ENCODE results near the gene TMEM132A. TPM values are rescaled to one million over a fixed set of nuclear protein-coding genes. Genes with fewer than 3 reads are reported as not detected.
A peak's percentile ranks its signal among the peaks of the same experiment; 100 is the strongest.

TMEM132A gene
- total RNA-seq, 1 donor from 2014 or later: 34.0 TPM

GRCh38 chr11:60978546-60979380 is 54.5 kb downstream of the TMEM132A start:
- Histone ChIP-seq H3K4me1 (no peaks in the 10 kb centered on the region), H4K20me1 (ENCODE audit: low read depth) (no peaks in the 10 kb centered on the region), H2AFZ (replicated peaks) (no peak overlapping the region), H3K9me3 (ENCODE audit: low read depth) (no peaks in the 10 kb centered on the region), H3K79me2 (ENCODE audit: low read depth) (no peaks in the 10 kb centered on the region), H3K36me3 (no peaks in the 10 kb centered on the region), H3K27me3 (no peaks in the 10 kb centered on the region), H3K27ac (no peak overlapping the region), H3K4me2 (no peak overlapping the region), H3F3A (ENCODE audit: low read depth) (no peaks in the 10 kb centered on the region), H3K9ac (no peak overlapping the region), H3K4me3 (no peak overlapping the region)
- peaks cover 20% of the 10 kb centered on the region for H3K4me1 Mint-ChIP-seq
- H3K27ac Mint-ChIP-seq: no peak overlapping the region
- H3K9me3 Mint-ChIP-seq: no peaks in the 10 kb centered on the region
- no peaks in the 10 kb centered on the region for H3K36me3 Mint-ChIP-seq
- DNase-seq (ENCODE audit: low spot score): no peak
- peaks cover 2% of the 10 kb centered on the region for H3K27me3 Mint-ChIP-seq (ENCODE audit: insufficient read depth, low read depth)
- no peak overlapping the region for H3K4me3 Mint-ChIP-seq
- no peak for TF ChIP-seq EZH2 (IDR thresholded peaks at IDR 0.05)
- no peak for TF ChIP-seq CTCF (IDR thresholded peaks at IDR 0.05)
- TF ChIP-seq EZH2phosphoT487 (IDR thresholded peaks at IDR 0.05): no peak

DNA sequence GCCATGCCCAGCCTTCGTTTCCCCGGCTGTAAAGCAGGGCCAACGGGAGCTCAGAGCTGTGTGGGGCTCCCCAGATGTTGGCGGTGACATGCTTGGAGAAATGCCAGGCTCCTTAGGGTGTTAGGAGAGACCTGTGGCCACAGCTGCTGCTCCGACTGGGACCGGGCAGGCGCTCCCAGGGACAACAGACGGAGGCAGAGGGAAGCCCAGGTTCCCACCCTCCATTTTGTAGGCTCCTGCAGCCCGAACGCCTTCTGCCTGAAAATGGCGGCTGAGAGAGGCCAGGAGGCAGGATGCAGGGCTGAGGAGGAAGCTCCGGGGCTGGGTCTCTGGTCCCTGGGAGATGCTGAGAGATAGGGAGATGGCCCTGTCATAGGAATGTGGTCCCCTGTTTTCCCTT is 57.3 kb downstream of the TMEM132A start:
- peaks cover 13% of the 10 kb centered on the region for H3K4me1 Mint-ChIP-seq
- H3K27me3 Mint-ChIP-seq (ENCODE audit: insufficient read depth, low read depth): peaks cover 2% of the 10 kb centered on the region
- Histone ChIP-seq H3K27me3 (no peaks in the 10 kb centered on the region), H3K9me3 (ENCODE audit: low read depth) (no peaks in the 10 kb centered on the region), H3K27ac (no peak overlapping the region), H3K4me3 (no peak overlapping the region), H3K4me1 (no peaks in the 10 kb centered on the region), H3K79me2 (ENCODE audit: low read depth) (no peaks in the 10 kb centered on the region), H3K4me2 (no peak overlapping the region), H4K20me1 (ENCODE audit: low read depth) (no peaks in the 10 kb centered on the region), H3K9ac (no peak overlapping the region), H3K36me3 (no peaks in the 10 kb centered on the region), H2AFZ (replicated peaks) (no peak overlapping the region), H3F3A (ENCODE audit: low read depth) (no peaks in the 10 kb centered on the region)
- H3K4me3 Mint-ChIP-seq: no peak overlapping the region
- H3K36me3 Mint-ChIP-seq: no peaks in the 10 kb centered on the region
- TF ChIP-seq CTCF (IDR thresholded peaks at IDR 0.05): no peak
- no peak for TF ChIP-seq EZH2 (IDR thresholded peaks at IDR 0.05)
- no peak for TF ChIP-seq EZH2phosphoT487 (IDR thresholded peaks at IDR 0.05)
- no peaks in the 10 kb centered on the region for H3K9me3 Mint-ChIP-seq
- no peak overlapping the region for H3K27ac Mint-ChIP-seq
- DNase-seq (ENCODE audit: low spot score): no peak

GRCh38 chr11:60982184-60982583 is 57.9 kb downstream of the TMEM132A start:
- H3K4me1 ChIP-seq: no peaks in the 10 kb centered on the region
- no peaks in the 10 kb centered on the region for H3K36me3 ChIP-seq
- H3K79me2 ChIP-seq (ENCODE audit: low read depth): no peaks in the 10 kb centered on the region
- H3K4me3 ChIP-seq: no peak overlapping the region
- H3K27ac ChIP-seq: no peak overlapping the region
- H3F3A ChIP-seq (ENCODE audit: low read depth): no peaks in the 10 kb centered on the region
- no peaks in the 10 kb centered on the region for H3K27me3 ChIP-seq
- Mint-ChIP-seq H3K4me3 (no peak overlapping the region), H3K4me1 (peaks cover 9% of the 10 kb centered on the region), H3K27ac (peak overlapping the region; percentile 30), H3K9me3 (no peaks in the 10 kb centered on the region), H3K36me3 (no peaks in the 10 kb centered on the region), H3K27me3 (ENCODE audit: insufficient read depth, low read depth) (peaks cover 3% of the 10 kb centered on the region)
- H3K4me2 ChIP-seq: no peak overlapping the region
- H2AFZ ChIP-seq (replicated peaks): peak overlapping the region; percentile 68
- H3K9me3 ChIP-seq (ENCODE audit: low read depth): no peaks in the 10 kb centered on the region
- no peaks in the 10 kb centered on the region for H4K20me1 ChIP-seq (ENCODE audit: low read depth)
- H3K9ac ChIP-seq: no peak overlapping the region
- TF ChIP-seq EZH2phosphoT487 (IDR thresholded peaks at IDR 0.05) (no peak), CTCF (IDR thresholded peaks at IDR 0.05) (no peak), EZH2 (IDR thresholded peaks at IDR 0.05) (no peak)
- DNase-seq (ENCODE audit: low spot score): no peak
